SK-N-SH treated with all-trans-retinoic acid at 6 μM for 48 hours (cell line): Measurements from ENCODE around the gene BNIP2.

Experiments
- ARNTL ChIP-seq: fragments of 450-650 bp; formaldehyde crosslinking; IDR thresholded peaks from 2 replicates; pipeline ENCODE4 v1.5.0; 2020; ENCODE audit warnings: low read depth, mild to moderate bottlenecking, moderate library complexity, borderline replicate concordance
- PPARA ChIP-seq: fragments of 250-450 bp; sonication (Bioruptor Pico); IDR thresholded peaks from 2 replicates; pipeline ENCODE4 v1.5.0; 2020; ENCODE audit warnings: mild to moderate bottlenecking, borderline replicate concordance
- ZFP3 ChIP-seq: fragments of 250-450 bp; sonication (Bioruptor Pico); IDR thresholded peaks from 2 replicates; pipeline ENCODE4 v1.5.0; 2020; ENCODE audit warnings: mild to moderate bottlenecking, moderate library complexity
- ZNF8 ChIP-seq: fragments of 450-650 bp; formaldehyde crosslinking; IDR thresholded peaks from 2 replicates; pipeline ENCODE4 v1.5.0; 2020; ENCODE audit warnings: mild to moderate bottlenecking, moderate library complexity
- TF ChIP-seq, protein P1 (sequence below): fragments of 250-450 bp; sonication (Bioruptor Pico); IDR thresholded peaks from 2 replicates; pipeline ENCODE4 v1.5.1; 2020; ENCODE audit warnings: low read depth, mild to moderate bottlenecking, moderate library complexity

DNA sequence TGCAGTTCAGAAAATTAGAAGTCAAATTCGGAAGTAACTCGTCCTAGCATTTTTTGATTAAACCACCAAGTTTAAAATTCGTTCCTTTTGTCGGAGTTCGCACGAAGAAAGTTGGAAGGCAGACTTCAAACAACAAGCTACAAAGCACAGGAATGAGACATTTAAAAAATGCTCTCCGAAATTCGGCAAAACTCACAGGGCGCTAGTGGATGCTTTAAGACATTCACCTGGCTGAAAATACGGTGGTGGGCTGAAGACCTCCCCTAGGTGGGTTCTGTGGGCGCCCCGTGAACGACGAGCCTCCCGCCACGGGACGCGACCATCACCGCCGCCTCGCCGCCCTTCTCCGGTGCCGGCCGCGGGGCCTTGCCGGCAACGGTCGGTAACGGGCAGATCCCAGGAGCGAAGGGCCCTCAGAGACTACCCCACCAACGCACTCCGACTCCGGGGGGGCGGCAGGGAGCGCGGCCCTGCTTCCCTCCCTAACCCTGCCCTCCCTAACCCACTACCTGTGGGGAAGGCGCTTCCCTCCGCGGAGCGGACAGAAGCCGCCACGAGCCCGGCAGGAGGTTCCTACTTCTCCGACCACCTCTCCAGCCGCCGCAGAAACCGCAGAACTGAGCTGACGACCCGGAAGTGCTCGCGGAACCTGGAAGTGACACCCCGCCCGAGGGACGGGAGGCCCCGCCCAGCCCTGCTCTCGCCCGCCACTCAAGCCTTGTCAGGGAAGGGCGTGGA, 32.1 kb downstream of the BNIP2 start, which contains the start of gene GTF2A2:
- no peak for TF ChIP-seq ZNF8
- TF ChIP-seq ARNTL (CRISPR knock-in tag) = no peak
- TF ChIP-seq ZFP3 = no peak
- TF ChIP-seq PPARA (CRISPR knock-in tag) = no peak
- TF ChIP-seq, protein P1, sequence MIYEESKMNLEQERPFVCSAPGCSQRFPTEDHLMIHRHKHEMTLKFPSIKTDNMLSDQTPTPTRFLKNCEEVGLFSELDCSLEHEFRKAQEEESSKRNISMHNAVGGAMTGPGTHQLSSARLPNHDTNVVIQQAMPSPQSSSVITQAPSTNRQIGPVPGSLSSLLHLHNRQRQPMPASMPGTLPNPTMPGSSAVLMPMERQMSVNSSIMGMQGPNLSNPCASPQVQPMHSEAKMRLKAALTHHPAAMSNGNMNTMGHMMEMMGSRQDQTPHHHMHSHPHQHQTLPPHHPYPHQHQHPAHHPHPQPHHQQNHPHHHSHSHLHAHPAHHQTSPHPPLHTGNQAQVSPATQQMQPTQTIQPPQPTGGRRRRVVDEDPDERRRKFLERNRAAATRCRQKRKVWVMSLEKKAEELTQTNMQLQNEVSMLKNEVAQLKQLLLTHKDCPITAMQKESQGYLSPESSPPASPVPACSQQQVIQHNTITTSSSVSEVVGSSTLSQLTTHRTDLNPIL (CRISPR knock-in tag) = no peak
